ENCODE results near the gene PI3.

The PI3 gene

GRCh38 chr20:45189067-45189609, 14.4 kb downstream of the PI3 start:
- DNase-seq: no peak

- no peak for DNase-seq
These were observed 15.2 kb downstream of the PI3 start for GRCh38 chr20:45189861-45190260.

- no peak for DNase-seq
These were observed 17.2 kb downstream of the PI3 start for GRCh38 chr20:45191926-45192325.

GRCh38 chr20:45193331-45193730, 18.6 kb downstream of the PI3 start:
- DNase-seq: no peak

GRCh38 chr20:45206725-45207124, 32.0 kb downstream of the PI3 start, which contains the start of gene SEMG1:
Gene SEMG1, plus strand, starts transcription at chr20:45207033. Its CDS starts 21 bp downstream, at chr20:45207054.
- no peak for DNase-seq

GRCh38 chr20:45209924-45210323, 35.2 kb downstream of the PI3 start:
- DNase-seq: no peak

GRCh38 chr20:45211569-45212474, 37.1 kb downstream of the PI3 start:
- DNase-seq: no peak

- DNase-seq: no peak
These were observed 38.1 kb downstream of the PI3 start for GRCh38 chr20:45212836-45213235.

- DNase-seq: no peak
These were observed 43.4 kb downstream of the PI3 start for GRCh38 chr20:45218124-45218523.

GRCh38 chr20:45218636-45219035, 43.9 kb downstream of the PI3 start:
- DNase-seq: no peak

GRCh38 chr20:45221076-45221475, 46.4 kb downstream of the PI3 start, which contains the start of gene SEMG2:
Gene SEMG2, plus strand, starts transcription at chr20:45221373. Its CDS starts 17 bp downstream, at chr20:45221390.
- DNase-seq: no peak

- no peak for DNase-seq
These were observed 48.4 kb downstream of the PI3 start for GRCh38 chr20:45223136-45223535.
